ENCODE measurements around the gene CGB1. TPM values are rescaled to one million over a fixed set of nuclear protein-coding genes. Genes with fewer than 3 reads are reported as not detected.
"Not testable (repeated sequence)": the region's sequence is repeated elsewhere in the genome, so short reads cannot be mapped to it uniquely, and the experiment has no call there.

Gene CGB1
- total RNA-seq, 1 experiment from 2014 or later = not detected

GRCh38 chr19:49042177-49042576 lies 5.5 kb upstream of the CGB1 start:
- Mint-ChIP-seq H3K9me3 (ENCODE audit: unreplicated experiment) (no peaks in the 10 kb centered on the region), H3K27ac (ENCODE audit: unreplicated experiment) (no peak overlapping the region), H3K4me3 (ENCODE audit: unreplicated experiment) (no peak overlapping the region), H3K4me1 (ENCODE audit: low read depth, unreplicated experiment) (no peaks in the 10 kb centered on the region), H3K27me3 (ENCODE audit: insufficient read depth, unreplicated experiment) (no peaks in the 10 kb centered on the region), H3K36me3 (ENCODE audit: insufficient read depth, unreplicated experiment) (no peaks in the 10 kb centered on the region)
- no peaks in the 10 kb centered on the region for H3K4me1 ChIP-seq
- no peaks in the 10 kb centered on the region for H3K36me3 ChIP-seq (ENCODE audit: control insufficient read depth, insufficient read depth, low read length)
- no peaks in the 10 kb centered on the region for H3K27me3 ChIP-seq (replicated peaks; ENCODE audit: control insufficient read depth, insufficient read depth, low read length)
- ChIA-PET POLR2A (no interaction called here), CTCF (no interaction called here)
- no peak overlapping the region for H3K4me3 ChIP-seq (ENCODE audit: low read depth, low read length)
- no TSS peak for BruUV-seq (replicated peaks)
- intact Hi-C loops (cut with micrococcal nuclease; ENCODE audit: unreplicated experiment) = no loop called here
- TF ChIP-seq CTCF (IDR thresholded peaks at IDR 0.05; ENCODE audit: insufficient read depth in 1 of 2, low read depth in 1 of 2, low read length in 1 of 2, severe bottlenecking in 1 of 2, unreplicated experiment in 1 of 2) = no peak
- DNase-seq = no peak
- H3K9me3 ChIP-seq = no peaks in the 10 kb centered on the region

- CTCF ChIA-PET = interaction anchor here (0.8 kb wide), 1 partner anchor 58 kb away, joined by 3 read pairs; no protein-coding TSS in a partner anchor
- intact Hi-C loops (cut with micrococcal nuclease; ENCODE audit: unreplicated experiment); H3K36me3 Mint-ChIP-seq (ENCODE audit: insufficient read depth, unreplicated experiment); H3K27ac Mint-ChIP-seq (ENCODE audit: unreplicated experiment); DNase-seq; H3K27me3 ChIP-seq (replicated peaks; ENCODE audit: control insufficient read depth, insufficient read depth, low read length); H3K4me3 ChIP-seq (ENCODE audit: low read depth, low read length); H3K4me1 ChIP-seq; H3K9me3 Mint-ChIP-seq (ENCODE audit: unreplicated experiment); BruUV-seq (replicated peaks); H3K27me3 Mint-ChIP-seq (ENCODE audit: insufficient read depth, unreplicated experiment); H3K4me1 Mint-ChIP-seq (ENCODE audit: low read depth, unreplicated experiment); H3K4me3 Mint-ChIP-seq (ENCODE audit: unreplicated experiment); H3K9me3 ChIP-seq; H3K36me3 ChIP-seq (ENCODE audit: control insufficient read depth, insufficient read depth, low read length): not testable (repeated sequence)
- POLR2A ChIA-PET = interaction anchor here (0.6 kb wide), 1 partner anchor 40 kb away, joined by 3 read pairs; no protein-coding TSS in a partner anchor
These were observed 3.0 kb upstream of the CGB1 start for GRCh38 chr19:49039736-49040135.

- H3K4me1 ChIP-seq; H3K4me1 Mint-ChIP-seq (ENCODE audit: low read depth, unreplicated experiment); BruUV-seq (replicated peaks); H3K27me3 Mint-ChIP-seq (ENCODE audit: insufficient read depth, unreplicated experiment); DNase-seq; H3K9me3 Mint-ChIP-seq (ENCODE audit: unreplicated experiment); intact Hi-C loops (cut with micrococcal nuclease; ENCODE audit: unreplicated experiment); H3K4me3 ChIP-seq (ENCODE audit: low read depth, low read length); H3K36me3 ChIP-seq (ENCODE audit: control insufficient read depth, insufficient read depth, low read length); H3K27me3 ChIP-seq (replicated peaks; ENCODE audit: control insufficient read depth, insufficient read depth, low read length); H3K27ac Mint-ChIP-seq (ENCODE audit: unreplicated experiment); H3K4me3 Mint-ChIP-seq (ENCODE audit: unreplicated experiment); H3K36me3 Mint-ChIP-seq (ENCODE audit: insufficient read depth, unreplicated experiment); H3K9me3 ChIP-seq: not testable (repeated sequence)
- ChIA-PET CTCF (interaction anchor here (0.8 kb wide), 1 partner anchor 59 kb away, joined by 3 read pairs; no protein-coding TSS in a partner anchor), POLR2A (interaction anchor here (0.6 kb wide), 1 partner anchor 39 kb away, joined by 3 read pairs; no protein-coding TSS in a partner anchor)
These were observed 2.0 kb upstream of the CGB1 start for GRCh38 chr19:49038557-49039276.

- H3K4me1 Mint-ChIP-seq (ENCODE audit: low read depth, unreplicated experiment); H3K27ac Mint-ChIP-seq (ENCODE audit: unreplicated experiment); H3K4me1 ChIP-seq; H3K27me3 ChIP-seq (replicated peaks; ENCODE audit: control insufficient read depth, insufficient read depth, low read length); H3K4me3 ChIP-seq (ENCODE audit: low read depth, low read length); H3K9me3 ChIP-seq; H3K36me3 Mint-ChIP-seq (ENCODE audit: insufficient read depth, unreplicated experiment); H3K9me3 Mint-ChIP-seq (ENCODE audit: unreplicated experiment); H3K27me3 Mint-ChIP-seq (ENCODE audit: insufficient read depth, unreplicated experiment); DNase-seq; intact Hi-C loops (cut with micrococcal nuclease; ENCODE audit: unreplicated experiment); POLR2A ChIA-PET; CTCF ChIA-PET; H3K4me3 Mint-ChIP-seq (ENCODE audit: unreplicated experiment); BruUV-seq (replicated peaks); H3K36me3 ChIP-seq (ENCODE audit: control insufficient read depth, insufficient read depth, low read length): not testable (repeated sequence)
These were observed 1.4 kb upstream of the CGB1 start for GRCh38 chr19:49038111-49038510.

Data from Caco-2 (cell line).